GM19240 (cell line): ENCODE data around the gene KNOP1.
"Not testable (repeated sequence)": the region's sequence is repeated elsewhere in the genome, so short reads cannot be mapped to it uniquely, and the experiment has no call there.

ENCODE experiments used
- DNase-seq: peaks from one replicate; pipeline ENCODE4 v3.0.0; 2011; ENCODE audit warnings: low spot score; ENCODE audit not compliant: insufficient read length

KNOP1 gene

GRCh38 chr16:19741354-19741753 lies 23.3 kb upstream of the KNOP1 start:
- no peak for DNase-seq

- DNase-seq = no peak
Observed at GRCh38 chr16:19737306-19738038, 19.4 kb upstream of the KNOP1 start.

- DNase-seq = no peak
Observed at GRCh38 chr16:19735074-19735867, 17.2 kb upstream of the KNOP1 start.

- DNase-seq = no peak
Observed at GRCh38 chr16:19733551-19733950, 15.5 kb upstream of the KNOP1 start.

- DNase-seq = no peak
Observed at GRCh38 chr16:19728636-19728965, 10.6 kb upstream of the KNOP1 start.

GRCh38 chr16:19722981-19723380 lies 5.0 kb upstream of the KNOP1 start:
- DNase-seq = no peak

GRCh38 chr16:19722269-19722952 lies 4.4 kb upstream of the KNOP1 start:
- DNase-seq = no peak

GRCh38 chr16:19718624-19718965 lies 568 bp upstream of the KNOP1 start:
- DNase-seq = no peak

GRCh38 chr16:19717314-19717713 lies 713 bp downstream of the KNOP1 start:
- DNase-seq = no peak

- not testable (repeated sequence) for DNase-seq
Observed at GRCh38 chr16:19716728-19717127, 1.3 kb downstream of the KNOP1 start.

GRCh38 chr16:19716183-19716582 lies 1.8 kb downstream of the KNOP1 start:
- DNase-seq = no peak

- DNase-seq = no peak
Observed at GRCh38 chr16:19715566-19715965, 2.5 kb downstream of the KNOP1 start.

GRCh38 chr16:19713697-19714096 lies 4.3 kb downstream of the KNOP1 start:
- DNase-seq = no peak

GRCh38 chr16:19712418-19713058 lies 5.5 kb downstream of the KNOP1 start:
- DNase-seq = no peak

- DNase-seq = no peak
Observed at GRCh38 chr16:19711643-19712042, 6.4 kb downstream of the KNOP1 start.

GRCh38 chr16:19710991-19711545 lies 7.0 kb downstream of the KNOP1 start:
- no peak for DNase-seq

GRCh38 chr16:19710191-19710908 lies 7.7 kb downstream of the KNOP1 start:
- no peak for DNase-seq

GRCh38 chr16:19709381-19710136 lies 8.5 kb downstream of the KNOP1 start:
- no peak for DNase-seq

GRCh38 chr16:19708296-19709205 lies 9.5 kb downstream of the KNOP1 start:
- no peak for DNase-seq
